IMR-90 (cell line): ENCODE results near the gene USP32. TPM values are rescaled to one million over a fixed set of nuclear protein-coding genes. Genes with fewer than 3 reads are reported as not detected.
"Not testable (repeated sequence)": the region's sequence is repeated elsewhere in the genome, so short reads cannot be mapped to it uniquely, and the experiment has no call there.

Source experiments
- ATAC-seq: fragments of 200-7000 bp; cut with Tn5 transposase; 2 replicates; pipeline ENCODE4 v1.9.1; 2020; ENCODE audit warnings: low read depth, mild to moderate bottlenecking, moderate library complexity
- BruUV-seq: library from RNA; stranded (reverse); fragments of 400-500 nt; replicated peaks from 2 replicates; lab custom pipeline; 2021; lab: Mats Ljungman, UMichigan
- CTCF ChIA-PET: fragments of 300-600 bp; formaldehyde crosslinking; extraction: SDS; loops from one replicate; lab custom pipeline; 2021; ENCODE audit warnings: antibody characterized with exemption; lab: Yijun Ruan, JAX
- POLR2A ChIA-PET: fragments of 300-600 bp; sonication (Branson Sonifier 250); formaldehyde crosslinking; loops from one replicate; lab custom pipeline; 2022; ENCODE audit warnings: antibody characterized with exemption; ENCODE audit not compliant: unreplicated experiment; lab: Charles Lee
- DNase-seq: peaks from one replicate; pipeline ENCODE4 v3.0.0; 2013
- H2AFZ ChIP-seq: replicated peaks from 2 replicates; pipeline ENCODE3; 2013; ENCODE audit warnings: low read length, mild to moderate bottlenecking; ENCODE audit not compliant: poor library complexity
- H2AK5ac ChIP-seq: 2 replicates; pipeline ENCODE4 v1.6.1; 2013; ENCODE audit warnings: low read depth, low read length, inconsistent platforms
- H2AK9ac ChIP-seq: replicated peaks from 2 replicates; pipeline ENCODE3; 2013; ENCODE audit warnings: mild to moderate bottlenecking, low read depth, low read length, moderate library complexity; ENCODE audit not compliant: poor library complexity
- H2BK120ac ChIP-seq: 2 replicates; pipeline ENCODE4 v1.6.1; 2013; ENCODE audit warnings: low read depth, low read length, inconsistent platforms
- H2BK15ac ChIP-seq: 3 replicates; pipeline ENCODE4 v1.6.1; 2013; ENCODE audit warnings: low read depth, low read length, inconsistent platforms
- H2BK20ac ChIP-seq: 2 replicates; pipeline ENCODE4 v1.6.1; 2013; ENCODE audit warnings: low read depth, mild to moderate bottlenecking, inconsistent platforms, low read length, moderate library complexity
- H2BK5ac ChIP-seq: 2 replicates; pipeline ENCODE4 v1.6.1; 2013; ENCODE audit warnings: mild to moderate bottlenecking, low read depth, low read length, inconsistent platforms; ENCODE audit not compliant: poor library complexity, severe bottlenecking
- H3K14ac ChIP-seq: replicated peaks from 2 replicates; pipeline ENCODE4 v1.6.1; 2013; ENCODE audit warnings: low read depth, low read length, inconsistent platforms
- H3K18ac ChIP-seq: 2 replicates; pipeline ENCODE4 v1.6.1; 2013; ENCODE audit warnings: low read depth, low read length, control low read depth
- H3K23ac ChIP-seq: 2 replicates; pipeline ENCODE4 v1.6.1; 2013; ENCODE audit warnings: low read depth, low read length, inconsistent platforms
- H3K27ac ChIP-seq: 2 replicates; pipeline ENCODE4 v1.5.1; 2013; ENCODE audit warnings: mild to moderate bottlenecking, control low read depth, low read length; ENCODE audit not compliant: insufficient read depth
- H3K27me3 ChIP-seq: 2 replicates; pipeline ENCODE4 v1.6.1; 2013; ENCODE audit warnings: low read length; ENCODE audit not compliant: control insufficient read depth, insufficient read depth
- H3K36me3 ChIP-seq: 2 replicates; pipeline ENCODE4 v1.6.1; 2013; ENCODE audit warnings: low read length, mixed read lengths; ENCODE audit not compliant: control insufficient read depth, insufficient read depth
- H3K4ac ChIP-seq: 2 replicates; pipeline ENCODE4 v1.6.1; 2013; ENCODE audit warnings: low read depth, low read length, inconsistent platforms
- H3K4me1 ChIP-seq: 2 replicates; pipeline ENCODE4 v1.6.1; 2013; ENCODE audit warnings: low read length, mixed read lengths; ENCODE audit not compliant: control insufficient read depth, insufficient read depth
- H3K4me2 ChIP-seq: 2 replicates; pipeline ENCODE4 v1.6.1; 2013; ENCODE audit warnings: low read depth, mild to moderate bottlenecking, control low read depth, low read length, moderate library complexity
- H3K4me3 ChIP-seq: 2 replicates; pipeline ENCODE4 v1.5.1; 2013; ENCODE audit warnings: low read depth, mild to moderate bottlenecking, control low read depth, low read length, moderate library complexity; ENCODE audit not compliant: insufficient read depth
- H3K56ac ChIP-seq: 2 replicates; pipeline ENCODE4 v1.6.1; 2013; ENCODE audit warnings: low read length, inconsistent platforms; ENCODE audit not compliant: insufficient read depth; ENCODE audit errors: extremely low read depth
- H3K79me1 ChIP-seq, 2 experiments: 2 replicates each; pipeline ENCODE4 v1.6.1; 2013; ENCODE audit warnings: low read length in 2 of 2, inconsistent platforms in 1 of 2, low read depth in 1 of 2
- H3K9ac ChIP-seq: 2 replicates; pipeline ENCODE4 v1.6.1; 2013; ENCODE audit warnings: low read depth, low read length, control low read depth
- H3K9me1 ChIP-seq: 2 replicates; pipeline ENCODE4 v1.6.1; 2013; ENCODE audit warnings: low read length, inconsistent platforms; ENCODE audit not compliant: insufficient read depth
- H3K9me3 ChIP-seq: 2 replicates; pipeline ENCODE4 v1.6.1; 2013; ENCODE audit warnings: low read length; ENCODE audit not compliant: control insufficient read depth, insufficient read depth
- H4K20me1 ChIP-seq: 2 replicates; pipeline ENCODE4 v1.6.1; 2013; ENCODE audit warnings: low read length, inconsistent platforms; ENCODE audit not compliant: insufficient read depth
- H4K5ac ChIP-seq: 2 replicates; pipeline ENCODE4 v1.6.1; 2013; ENCODE audit warnings: mild to moderate bottlenecking, low read depth, low read length, control low read depth
- H4K8ac ChIP-seq, 2 experiments: 2 replicates each; pipeline ENCODE4 v1.6.1; 2013; ENCODE audit warnings: low read depth in 2 of 2, low read length in 2 of 2, control low read depth in 1 of 2, inconsistent platforms in 1 of 2
- H4K91ac ChIP-seq: 2 replicates; pipeline ENCODE4 v1.6.1; 2013; ENCODE audit warnings: low read depth, low read length, inconsistent platforms; ENCODE audit not compliant: insufficient read depth
- CTCF ChIP-seq: conservative IDR thresholded peaks from 2 replicates; pipeline ENCODE4 v1.5.1; 2012; ENCODE audit warnings: mild to moderate bottlenecking, low read depth, low read length, improper control_type of control experiment
- POLR2A ChIP-seq: IDR thresholded peaks from 2 replicates; pipeline ENCODE4 v1.6.1; 2012; ENCODE audit warnings: mild to moderate bottlenecking, low read depth, low read length
- WGBS, 2 experiments: methylation state at CpG; one replicate each; pipeline versions ENCODE4 v1.1.5 to v1.1.7; 2013; ENCODE audit warnings: missing lambda C conversion rate in 2 of 2; ENCODE audit not compliant: insufficient read length in 1 of 2; ENCODE audit errors: extremely low coverage in 2 of 2; 5-methylcytosine and 5-hydroxymethylcytosine counted together
- dilution Hi-C: fragments of 300-500 bp; cut with HindIII; formaldehyde crosslinking; loops from one replicate; pipeline ENCODE4 v1.14.3; 2018; ENCODE audit warnings: low sequenced_read_pairs; ENCODE audit not compliant: unreplicated experiment
- in situ Hi-C: fragments of 300-500 bp; cut with MboI; formaldehyde crosslinking; loops from 3 replicates; pipeline ENCODE4 v1.14.3; 2019; ENCODE audit warnings: low sequenced_read_pairs, inconsistent platforms, mixed read lengths
- intact Hi-C: fragments of 100-400 bp; cut with micrococcal nuclease; formaldehyde crosslinking; loops from 2 replicates; pipeline ENCODE4 v1.10.0; 2022
- polyA plus RNA-seq, 3 experiments: library from polyadenylated mRNA; depleted of rRNA; stranded (reverse); fragments of >200 nt; gene quantifications; 2 replicates each; pipeline ENCODE4 v1.2.3, GENCODE V29; 2012; ENCODE audit warnings: low replicate concordance in 1 of 3
- total RNA-seq: library from RNA; depleted of rRNA; stranded (reverse); fragments of >200 nt; gene quantifications from 2 replicates; pipeline ENCODE4 v1.2.3, GENCODE V29; 2012

Gene USP32
- total and polyA plus RNA-seq, 2 of the 4 experiments (the other 2 are of a cell fraction) = 16.8 to 46.8 TPM

- Histone ChIP-seq H3K79me1 (peaks cover 26 to 66% of the 10 kb centered on the region in 2 experiments), H3K36me3 (no peaks in the 10 kb centered on the region), H3K4me2 (no peak overlapping the region), H4K8ac (no peak overlapping the region), H2BK5ac (no peak overlapping the region), H4K5ac (no peak overlapping the region), H3K14ac (no peak overlapping the region), H3K9me3 (no peaks in the 10 kb centered on the region), H3K18ac (no peak overlapping the region), H2AK5ac (no peak overlapping the region), H2AFZ (no peak overlapping the region), H2BK15ac (no peak overlapping the region), H3K56ac (no peak overlapping the region), H2AK9ac (no peak overlapping the region), H2BK120ac (no peak overlapping the region), H3K23ac (no peak overlapping the region), H3K4ac (no peak overlapping the region), H3K9me1 (peaks cover 2% of the 10 kb centered on the region; the same call in 1 of the 2 replicates), H4K20me1 (peaks cover 53% of the 10 kb centered on the region; the same call in 1 of the 2 replicates), H3K9ac (no peak overlapping the region), H4K91ac (no peak overlapping the region), H3K4me1 (peaks cover 2% of the 10 kb centered on the region; the same call in 1 of the 2 replicates), H3K4me3 (no peak overlapping the region), H3K27ac (no peak overlapping the region), H2BK20ac (no peak overlapping the region), H3K27me3 (no peaks in the 10 kb centered on the region)
- no CpG with 5 or more reads among the region's 2 CpGs for WGBS, 2 experiments
- CTCF ChIA-PET = no interaction called here
- POLR2A ChIA-PET = no interaction called here
- no TSS peak for BruUV-seq
- dilution Hi-C loops = no loop called here
- in situ Hi-C loops = no loop called here
- no peak for DNase-seq
- ATAC-seq = no peak
- intact Hi-C loops = loop anchor here (5.0 kb wide), 1 partner anchor 37 kb away; no protein-coding TSS in a partner anchor
- TF ChIP-seq CTCF (0 out of 2 replicates have a peak, but pooled peaks have one; percentile 2), POLR2A (no peak)
Measured at GRCh38 chr17:60315650-60316049, 76.3 kb downstream of the USP32 start.

GRCh38 chr17:60314900-60315299 is 77.0 kb downstream of the USP32 start:
- POLR2A ChIA-PET = not testable (repeated sequence)

More at GRCh38 chr17:60314900-60315299, 77.0 kb downstream of the USP32 start:
- H4K8ac ChIP-seq, H3K4ac ChIP-seq, H3K27ac ChIP-seq, H3K56ac ChIP-seq, in situ Hi-C loops, H3K4me3 ChIP-seq, H3K18ac ChIP-seq, H2BK5ac ChIP-seq, H2BK15ac ChIP-seq, H3K9ac ChIP-seq, H3K9me3 ChIP-seq, BruUV-seq, H3K27me3 ChIP-seq, H3K14ac ChIP-seq, ATAC-seq, H3K23ac ChIP-seq, DNase-seq, H3K36me3 ChIP-seq, H2BK120ac ChIP-seq, H3K4me1 ChIP-seq, H2AK9ac ChIP-seq, H2AFZ ChIP-seq, H2BK20ac ChIP-seq, H2AK5ac ChIP-seq, H4K5ac ChIP-seq, CTCF ChIA-PET, H3K4me2 ChIP-seq, dilution Hi-C loops, H3K9me1 ChIP-seq, H4K91ac ChIP-seq: not testable (repeated sequence)
- H4K20me1 ChIP-seq = peaks cover 47% of the 10 kb centered on the region; the same call in 1 of the 2 replicates
- H3K79me1 ChIP-seq = peaks cover 31 to 67% of the 10 kb centered on the region in 2 experiments
- intact Hi-C loops = loop anchor here (5.0 kb wide), 1 partner anchor 37 kb away; no protein-coding TSS in a partner anchor
- WGBS, 2 experiments = 100% methylated on average over 3 of the region's 8 CpGs; no CpG with 5 or more reads in 1 of the 2 experiments
